ENCODE data around the gene SCD5. TPM values are rescaled to one million over a fixed set of nuclear protein-coding genes. Genes with fewer than 3 reads are reported as not detected.

The SCD5 gene
- total and polyA plus RNA-seq, 2 of the 8 experiments (the other 6 are each of a cell fraction or from before 2014, with no cell fraction given), result 0.92 to 1.2 TPM

- Histone ChIP-seq H4K20me1 (replicated peaks in 1 of 2; ENCODE audit: control insufficient read depth in 1 of 2, insufficient read depth in 2 of 2, low read length in 2 of 2) (no peaks in the 10 kb centered on the region), H2BK5ac (ENCODE audit: low read depth, low read length) (no peak overlapping the region), H3K27me3 (replicated peaks in 1 of 4; ENCODE audit: control insufficient read depth in 3 of 4, extremely low read depth in 1 of 4, insufficient read depth in 3 of 4, low read length in 3 of 4) (peaks cover 0 to 2% (median 0%) of the 10 kb centered on the region in 4 experiments; a peak in 2 of 7 replicates), H3K79me1 (ENCODE audit: low read depth, low read length) (no peaks in the 10 kb centered on the region), H3K79me2 (ENCODE audit: control insufficient read depth in 1 of 2, insufficient read depth in 2 of 2, low read length in 2 of 2) (no peaks in the 10 kb centered on the region), H3K9me3 (ENCODE audit: insufficient read depth in 2 of 2, low read depth in 1 of 2, low read length in 1 of 2) (no peaks in the 10 kb centered on the region), H3K56ac (replicated peaks; ENCODE audit: insufficient read length, low read depth, low read length) (no peak overlapping the region), H2BK20ac (ENCODE audit: low read length) (no peak overlapping the region), H2AFZ (ENCODE audit: low read length) (no peak overlapping the region), H3K4ac (replicated peaks; ENCODE audit: insufficient read length, low read depth, low read length) (no peak overlapping the region), H4K91ac (replicated peaks; ENCODE audit: insufficient read length, low read length) (no peak overlapping the region), H2BK15ac (ENCODE audit: low read length) (no peak overlapping the region), H3K36me3 (ENCODE audit: control insufficient read depth in 2 of 4, insufficient read depth in 4 of 4, low read length in 3 of 4) (no peaks in the 10 kb centered on the region), H3K4me3 (ENCODE audit: extremely low read depth in 1 of 4, insufficient read depth in 2 of 4, low read depth in 3 of 4, low read length in 4 of 4) (no peak overlapping the region), H3K14ac (ENCODE audit: insufficient read length) (no peak overlapping the region), H3K23ac (ENCODE audit: insufficient read length) (no peak overlapping the region), H4K8ac (ENCODE audit: extremely low read depth, insufficient read depth, low read length) (no peak overlapping the region), H3K27ac (ENCODE audit: low read depth, low read length) (no peak overlapping the region), H2BK120ac (replicated peaks; ENCODE audit: low read depth, low read length) (no peak overlapping the region), H4K5ac (ENCODE audit: insufficient read length, low read depth, low read length) (no peak overlapping the region), H3K18ac (ENCODE audit: extremely low read depth, low read length) (no peak overlapping the region), H2BK12ac (ENCODE audit: low read depth, low read length) (no peak overlapping the region), H3K23me2 (ENCODE audit: low read depth, low read length) (no peaks in the 10 kb centered on the region; the same call in 1 of the 2 replicates), H3K9ac (replicated peaks in 1 of 4; ENCODE audit: extremely low read depth in 1 of 4, low read depth in 3 of 4, low read length in 3 of 4) (no peak overlapping the region), H3K4me2 (ENCODE audit: insufficient read depth in 1 of 2, low read depth in 2 of 2, low read length in 2 of 2) (no peak overlapping the region), H2AK5ac (ENCODE audit: low read depth, low read length) (no peak overlapping the region), H3K4me1 (replicated peaks in 1 of 4; ENCODE audit: control insufficient read depth in 3 of 4, insufficient read depth in 4 of 4, low read length in 3 of 4) (no peaks in the 10 kb centered on the region; a peak in 1 of 7 replicates)
- ChIA-PET CTCF (ENCODE audit: partially characterized antibody) (interaction anchor here (0.5 kb wide), 1 partner anchor 27 kb away, joined by 3 read pairs; no protein-coding TSS in a partner anchor), POLR2A (ENCODE audit: partially characterized antibody) (no interaction called here)
- no peak for FAIRE-seq
- WGBS, 2 experiments (ENCODE audit: extremely low coverage in 1 of 2, insufficient coverage in 1 of 2, insufficient read length in 1 of 2, insufficient replicate concordance in 2 of 2, low coverage in 1 of 2, low lambda C conversion rate in 2 of 2, missing lambda C conversion rate in 1 of 2), result 91% methylated on average over 4 of the region's 4 CpGs; no CpG with 5 or more reads in 1 of the 2 experiments
- DNase-seq (ENCODE audit: low read depth in 1 of 2, low spot score in 2 of 2), result no peak
- TF ChIP-seq, protein P1, sequence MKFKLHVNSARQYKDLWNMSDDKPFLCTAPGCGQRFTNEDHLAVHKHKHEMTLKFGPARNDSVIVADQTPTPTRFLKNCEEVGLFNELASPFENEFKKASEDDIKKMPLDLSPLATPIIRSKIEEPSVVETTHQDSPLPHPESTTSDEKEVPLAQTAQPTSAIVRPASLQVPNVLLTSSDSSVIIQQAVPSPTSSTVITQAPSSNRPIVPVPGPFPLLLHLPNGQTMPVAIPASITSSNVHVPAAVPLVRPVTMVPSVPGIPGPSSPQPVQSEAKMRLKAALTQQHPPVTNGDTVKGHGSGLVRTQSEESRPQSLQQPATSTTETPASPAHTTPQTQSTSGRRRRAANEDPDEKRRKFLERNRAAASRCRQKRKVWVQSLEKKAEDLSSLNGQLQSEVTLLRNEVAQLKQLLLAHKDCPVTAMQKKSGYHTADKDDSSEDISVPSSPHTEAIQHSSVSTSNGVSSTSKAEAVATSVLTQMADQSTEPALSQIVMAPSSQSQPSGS (IDR thresholded peaks at IDR 0.05; ENCODE audit: low read length), result no peak
- TF ChIP-seq CBX5 (IDR thresholded peaks at IDR 0.05; ENCODE audit: low read depth, low read length) (no peak), RAD21 (IDR thresholded peaks at IDR 0.05 in 1 of 2, conservative IDR thresholded peaks at IDR 0.05 in 1 of 2; ENCODE audit: low read depth in 2 of 2, low read length in 2 of 2) (no peak), RFX5 (IDR thresholded peaks at IDR 0.05; ENCODE audit: borderline replicate concordance, low read depth, low read length) (no peak), CREB1 (IDR thresholded peaks at IDR 0.05) (no peak), HDAC2 (IDR thresholded peaks at IDR 0.05; ENCODE audit: borderline replicate concordance in 1 of 2, low read depth in 2 of 2, low read length in 2 of 2) (no peak), BCL11A (IDR thresholded peaks at IDR 0.05; ENCODE audit: low read depth in 2 of 2, low read length in 2 of 2) (no peak), SUZ12 (IDR thresholded peaks at IDR 0.05; ENCODE audit: low read length) (no peak), BRCA1 (IDR thresholded peaks at IDR 0.05; ENCODE audit: low read depth, low read length) (no peak), NANOG (IDR thresholded peaks at IDR 0.05; ENCODE audit: insufficient read depth, low read depth, low read length, poor library complexity, severe bottlenecking) (no peak), RNF2 (IDR thresholded peaks at IDR 0.05; ENCODE audit: borderline replicate concordance, low read depth, low read length, missing control alignments, poor library complexity, severe bottlenecking) (no peak)
Measured at GRCh38 chr4:82753238-82753637, 45.4 kb downstream of the SCD5 start.
